GM21381 (cell line): Measurements from ENCODE around the gene CA9.
A peak's percentile ranks its signal among the peaks of the same experiment; 100 is the strongest.
"Not testable (repeated sequence)": the region's sequence is repeated elsewhere in the genome, so short reads cannot be mapped to it uniquely, and the experiment has no call there.

Source experiments
- ATAC-seq: cut with Tn5 transposase; IDR thresholded peaks from one replicate; pipeline ENCODE4 v1.9.1; 2021; ENCODE audit warnings: mild to moderate bottlenecking, moderate library complexity; ENCODE audit not compliant: unreplicated experiment

Gene CA9

GRCh38 chr9:35673132-35674024 is at the start of gene CA9:
Gene CA9, plus strand, starts transcription at chr9:35673928. Its CDS starts 32 bp downstream, at chr9:35673960.
- ATAC-seq: no peak

- ATAC-seq: no peak
Measured at GRCh38 chr9:35627575-35627974, 46.2 kb upstream of the CA9 start.

DNA sequence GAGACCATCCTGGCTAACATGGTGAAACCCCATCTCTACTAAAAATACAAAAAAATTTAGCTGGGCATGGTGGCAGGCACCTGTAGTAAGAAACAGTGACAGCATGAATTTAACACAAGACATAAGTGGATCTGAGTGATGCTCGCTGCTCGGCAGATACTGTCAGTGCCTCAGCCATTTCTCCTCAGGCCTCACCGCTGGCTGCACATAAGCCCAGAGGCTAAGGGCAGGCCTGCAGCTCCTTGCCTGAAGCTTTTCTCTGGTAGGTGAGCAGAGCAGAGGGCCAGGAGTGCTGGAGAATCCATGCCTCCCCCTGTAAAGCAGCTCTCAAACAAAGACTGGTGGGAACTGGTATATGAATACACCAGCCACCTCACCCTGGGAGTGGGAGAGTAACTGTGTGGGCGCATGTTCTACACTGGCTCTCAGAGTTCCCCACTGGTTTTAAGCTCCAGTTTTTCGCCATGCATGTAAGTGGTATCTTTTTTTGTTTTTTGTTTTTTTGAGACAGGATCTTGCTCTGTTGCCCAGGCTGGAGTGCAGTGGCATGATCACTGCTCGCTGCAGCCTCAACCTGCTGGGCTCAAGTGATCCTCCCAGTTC is 45.2 kb upstream of the CA9 start:
- ATAC-seq: no peak

- ATAC-seq: no peak
Measured at GRCh38 chr9:35629597-35629996, 44.1 kb upstream of the CA9 start.

GRCh38 chr9:35635730-35636129 is 38.0 kb upstream of the CA9 start:
- no peak for ATAC-seq

- no peak for ATAC-seq
Measured at GRCh38 chr9:35636135-35636876, 37.4 kb upstream of the CA9 start.

- ATAC-seq: not testable (repeated sequence)
Measured at GRCh38 chr9:35636877-35637246, 36.9 kb upstream of the CA9 start.

DNA sequence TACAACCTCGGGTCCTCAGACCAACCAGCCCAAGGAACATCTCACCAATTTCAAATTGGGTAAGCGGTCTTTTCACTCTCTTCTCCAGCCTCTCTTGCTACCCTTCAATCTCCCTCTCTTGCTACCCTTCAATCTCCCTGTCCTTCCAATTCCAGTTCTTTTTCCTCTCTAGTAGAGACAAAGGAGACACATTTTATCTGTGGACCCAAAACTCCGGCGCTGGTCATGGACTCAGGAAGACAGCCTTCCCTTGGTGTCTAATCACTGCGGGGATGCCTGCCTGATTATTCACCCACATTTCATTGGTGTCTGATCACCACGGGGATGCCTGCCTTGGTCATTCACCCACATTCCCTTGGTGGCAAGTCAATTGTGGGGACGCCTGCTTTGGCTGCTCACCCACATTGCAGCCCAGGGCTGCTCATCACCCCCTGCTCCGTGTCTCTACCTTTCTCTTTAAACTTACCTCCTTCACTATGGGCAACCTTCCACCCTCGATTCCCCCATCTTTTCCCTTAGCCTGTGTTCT is 36.2 kb upstream of the CA9 start:
- ATAC-seq: not testable (repeated sequence)

- not testable (repeated sequence) for ATAC-seq
Measured at GRCh38 chr9:35638751-35639150, 35.0 kb upstream of the CA9 start.

GRCh38 chr9:35639225-35639624 is 34.5 kb upstream of the CA9 start:
- ATAC-seq: not testable (repeated sequence)

DNA sequence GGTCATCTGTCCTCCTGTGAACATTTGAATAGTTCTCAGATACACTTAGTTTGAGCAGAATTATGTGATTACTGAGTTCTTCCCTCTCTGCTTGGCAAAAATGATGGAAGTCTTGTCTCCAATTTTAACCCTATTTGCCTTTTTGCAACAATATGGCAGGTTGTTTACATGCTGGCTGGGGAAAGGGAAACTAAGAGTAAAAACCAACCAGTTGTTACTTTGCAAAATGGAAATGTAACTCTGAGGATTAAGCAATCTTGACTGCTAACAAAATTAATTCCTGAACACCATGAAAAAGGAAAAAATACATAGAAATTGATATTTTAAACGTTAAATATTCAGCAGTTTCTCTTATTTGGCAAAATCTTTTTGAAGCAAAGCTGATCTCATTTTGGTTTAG is 34.1 kb upstream of the CA9 start:
- ATAC-seq: no peak

DNA sequence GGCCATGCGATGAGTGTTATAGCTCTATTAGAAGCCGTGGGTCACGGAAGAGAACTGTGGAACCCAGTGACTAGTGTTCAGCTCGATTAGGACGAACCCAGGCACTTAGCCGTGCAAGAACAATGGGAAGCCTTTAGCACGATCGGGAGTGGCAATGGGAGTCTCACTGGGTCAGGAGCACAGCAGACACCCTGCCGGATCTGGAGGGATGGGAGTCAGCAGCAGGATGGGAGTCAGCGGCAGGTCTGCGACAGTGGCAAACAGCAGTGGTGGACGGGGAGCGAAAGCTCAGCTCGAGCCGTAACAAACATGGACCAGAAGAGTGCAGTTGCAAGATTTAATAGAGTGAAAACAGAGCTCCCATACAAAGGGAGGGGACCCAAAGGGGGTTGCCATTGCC is 33.3 kb upstream of the CA9 start:
- ATAC-seq: not testable (repeated sequence)

DNA sequence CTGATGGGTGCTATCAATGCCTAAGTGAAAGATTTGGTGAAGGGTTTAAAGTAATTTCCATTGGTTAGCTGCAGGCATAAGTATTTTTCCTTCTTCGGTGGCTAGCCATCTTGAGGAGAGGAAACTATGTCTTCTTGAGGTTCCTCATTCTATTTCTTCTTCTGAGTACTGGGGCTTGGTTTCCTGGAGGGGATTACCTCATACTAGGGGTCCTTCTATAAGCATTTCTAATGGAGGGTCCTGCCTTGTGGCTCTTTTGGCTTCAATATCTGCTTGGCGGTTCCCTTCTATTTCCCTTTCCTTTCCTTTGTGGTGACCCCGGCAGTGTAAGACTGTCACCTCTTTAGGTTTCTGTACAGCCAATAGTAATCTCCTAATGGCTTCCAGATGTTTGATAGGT is 32.2 kb upstream of the CA9 start:
- not testable (repeated sequence) for ATAC-seq

DNA sequence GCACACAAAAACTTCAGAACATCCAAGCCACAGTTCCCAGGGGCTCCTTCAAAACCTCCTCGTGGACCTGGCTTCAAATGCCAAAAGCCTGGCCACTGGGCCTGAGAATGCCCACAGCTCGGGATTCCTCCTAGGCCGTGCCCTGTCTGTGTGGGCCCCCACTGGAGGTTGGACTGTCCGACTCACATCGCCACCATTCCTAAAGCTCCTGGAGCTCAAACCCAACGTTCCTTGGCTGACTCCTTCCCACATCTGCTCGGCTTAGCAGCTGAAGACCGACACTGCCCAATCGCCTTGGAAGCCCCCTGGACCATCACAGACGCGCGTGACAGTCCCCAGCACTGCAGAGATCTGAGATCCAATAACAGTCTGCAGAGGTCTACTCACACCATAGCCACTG is 30.7 kb upstream of the CA9 start:
- ATAC-seq: no peak

DNA sequence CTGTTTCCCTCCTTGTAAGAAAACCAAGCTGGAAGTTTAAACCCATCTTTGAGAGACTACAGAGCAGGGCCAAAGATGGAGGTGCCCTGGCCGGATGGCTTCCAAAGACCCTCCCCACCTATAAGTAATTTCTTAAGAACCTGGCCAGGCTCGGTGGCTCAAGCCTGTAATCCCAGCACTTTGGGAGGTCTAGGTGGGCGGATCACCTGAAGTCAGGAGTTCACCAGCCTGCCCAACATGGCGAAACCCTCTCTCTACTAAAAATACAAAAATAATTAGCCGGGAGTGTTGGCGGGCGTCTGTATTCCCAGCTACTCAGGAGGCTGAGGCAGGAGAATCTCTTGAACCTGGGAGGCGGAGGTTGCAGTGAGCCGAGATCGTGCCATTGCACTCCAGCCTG is 28.0 kb upstream of the CA9 start:
- not testable (repeated sequence) for ATAC-seq

GRCh38 chr9:35646153-35646532 is 27.6 kb upstream of the CA9 start:
- no peak for ATAC-seq

DNA sequence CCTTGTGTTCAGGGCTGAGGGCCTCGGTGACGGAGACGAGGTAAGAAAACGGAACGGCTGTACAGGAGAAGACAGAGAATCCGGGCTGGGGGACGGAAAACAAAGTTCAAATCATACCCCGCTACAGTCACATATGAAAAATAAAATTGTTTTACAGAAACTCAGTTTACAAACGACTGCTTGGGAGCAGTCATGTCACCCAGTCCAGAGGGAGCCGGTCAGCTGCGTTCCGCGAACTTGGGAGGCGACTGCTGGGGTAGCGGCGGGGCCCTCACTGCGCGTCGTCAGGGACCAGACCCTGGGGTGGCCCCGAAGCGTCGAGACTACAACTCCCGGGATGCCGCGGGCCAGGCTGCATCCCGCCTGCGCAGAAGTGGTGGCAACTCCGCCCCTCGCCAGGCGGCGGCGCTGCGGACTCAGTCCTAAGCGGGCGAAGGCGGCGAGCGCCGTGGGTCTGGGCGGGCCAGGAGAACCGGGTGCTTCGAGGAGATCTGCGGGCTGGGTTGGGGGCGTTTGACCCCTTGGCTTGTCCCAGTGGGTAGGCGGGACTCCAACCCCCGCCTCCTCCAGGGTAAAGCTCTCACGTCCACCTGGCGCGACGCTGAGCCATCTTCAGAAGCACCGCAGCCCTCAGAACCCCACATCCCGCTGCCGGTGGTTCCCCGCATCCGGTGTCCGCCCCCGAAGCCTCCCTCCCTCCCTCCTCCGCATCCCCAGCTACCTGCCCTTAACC is 27.0 kb upstream of the CA9 start:
- ATAC-seq: peak; percentile 90

- ATAC-seq: no peak
Measured at GRCh38 chr9:35649431-35650340, 24.0 kb upstream of the CA9 start.

- no peak for ATAC-seq
Measured at GRCh38 chr9:35650341-35651158, 23.2 kb upstream of the CA9 start, which contains the start of gene SIT1. Gene SIT1, minus strand, starts transcription at chr9:35650931. Its CDS starts 78 bp downstream, at chr9:35650853.
